Activated naive CD4-positive, alpha-beta T cell treated with anti-CD3 and anti-CD28 coated beads for 36 hours (primary cell): Measurements from ENCODE around the gene ANKDD1A. TPM values are rescaled to one million over a fixed set of nuclear protein-coding genes. Genes with fewer than 3 reads are reported as not detected.

ENCODE experiments used
- CTCF ChIA-PET: fragments of 350-600 bp; sonication (Branson Sonifier 250); formaldehyde crosslinking; loops from one replicate; lab custom pipeline; 2021; ENCODE audit warnings: antibody characterized with exemption; lab: Charles Lee
- DNase-seq: peaks from one replicate; pipeline ENCODE4 v3.0.0-alpha.2; 2020
- H3K27ac Mint-ChIP-seq: one replicate; pipeline ENCODE4 v1.8.0; 2021; ENCODE audit warnings: mild to moderate bottlenecking, mixed read lengths
- H3K27me3 Mint-ChIP-seq: one replicate; pipeline ENCODE4 v1.8.0; 2021; ENCODE audit warnings: low read depth, mixed read lengths
- H3K36me3 Mint-ChIP-seq: one replicate; pipeline ENCODE4 v1.8.0; 2021; ENCODE audit warnings: low read depth, mixed read lengths
- H3K4me1 Mint-ChIP-seq: one replicate; pipeline ENCODE4 v1.8.0; 2021; ENCODE audit warnings: low read depth, mixed read lengths
- H3K4me3 Mint-ChIP-seq: one replicate; pipeline ENCODE4 v1.8.0; 2021; ENCODE audit warnings: mild to moderate bottlenecking, moderate library complexity, mixed read lengths
- H3K9me3 Mint-ChIP-seq: one replicate; pipeline ENCODE4 v1.8.0; 2021; ENCODE audit warnings: mixed read lengths
- intact Hi-C: fragments of 100-400 bp; cut with micrococcal nuclease; formaldehyde crosslinking; loops from one replicate; pipeline ENCODE4 v1.15.1; 2023
- total RNA-seq, 2 experiments: library from RNA; stranded (reverse); gene quantifications; one replicate each; pipeline ENCODE4 v1.2.3, GENCODE V29; 2021

ANKDD1A gene
- total RNA-seq, 2 experiments from 2014 or later, result 2.3 to 3.1 TPM

GRCh38 chr15:64930019-64930652 is 18.4 kb downstream of the ANKDD1A start:
- H3K27ac Mint-ChIP-seq, result no peak overlapping the region
- no peaks in the 10 kb centered on the region for H3K4me1 Mint-ChIP-seq
- H3K4me3 Mint-ChIP-seq, result no peak overlapping the region
- intact Hi-C loops, result no loop called here
- H3K36me3 Mint-ChIP-seq, result no peaks in the 10 kb centered on the region
- no peak for DNase-seq
- CTCF ChIA-PET, result no interaction called here
- H3K9me3 Mint-ChIP-seq, result no peaks in the 10 kb centered on the region
- no peaks in the 10 kb centered on the region for H3K27me3 Mint-ChIP-seq

DNA sequence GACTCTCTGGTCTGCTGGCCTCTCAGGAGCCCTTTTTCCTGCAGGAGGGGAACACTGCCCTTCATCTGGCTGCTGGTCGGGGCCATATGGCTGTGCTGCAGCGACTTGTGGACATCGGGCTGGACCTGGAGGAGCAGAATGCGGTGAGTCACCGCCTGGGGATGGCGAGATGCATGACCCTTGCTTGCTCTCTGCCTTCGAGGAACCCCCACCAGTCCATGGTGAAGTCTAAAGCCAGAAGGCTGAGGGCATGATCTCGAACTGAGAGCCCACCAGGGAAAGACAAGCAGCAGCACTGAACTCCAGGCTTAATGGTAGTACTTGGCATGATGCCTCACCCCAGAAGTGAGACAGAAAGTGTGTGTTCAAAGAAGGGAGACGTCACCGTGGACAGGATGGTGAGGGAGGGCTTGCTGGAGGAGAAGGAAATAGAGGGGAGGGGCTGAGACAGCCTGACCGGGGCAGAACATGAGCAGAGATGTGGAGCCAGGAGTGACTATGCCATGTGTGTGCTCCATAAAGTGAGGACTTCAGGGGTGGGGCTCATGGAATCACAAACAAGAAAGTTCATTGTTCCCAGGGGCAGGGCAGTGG is 19.2 kb downstream of the ANKDD1A start:
- DNase-seq, result no peak
- Mint-ChIP-seq H3K27me3 (no peaks in the 10 kb centered on the region), H3K36me3 (no peaks in the 10 kb centered on the region), H3K4me1 (no peaks in the 10 kb centered on the region), H3K27ac (no peak overlapping the region), H3K9me3 (no peaks in the 10 kb centered on the region), H3K4me3 (no peak overlapping the region)
- intact Hi-C loops, result no loop called here
- CTCF ChIA-PET, result no interaction called here

GRCh38 chr15:64931381-64931780 is 19.7 kb downstream of the ANKDD1A start:
- H3K27me3 Mint-ChIP-seq, result no peaks in the 10 kb centered on the region
- CTCF ChIA-PET, result no interaction called here
- intact Hi-C loops, result no loop called here
- H3K4me3 Mint-ChIP-seq, result no peak overlapping the region
- H3K27ac Mint-ChIP-seq, result no peak overlapping the region
- DNase-seq, result no peak
- no peaks in the 10 kb centered on the region for H3K4me1 Mint-ChIP-seq
- no peaks in the 10 kb centered on the region for H3K36me3 Mint-ChIP-seq
- no peaks in the 10 kb centered on the region for H3K9me3 Mint-ChIP-seq

GRCh38 chr15:64934023-64934422 is 22.3 kb downstream of the ANKDD1A start:
- H3K27ac Mint-ChIP-seq, result no peak overlapping the region
- CTCF ChIA-PET, result no interaction called here
- intact Hi-C loops, result no loop called here
- no peaks in the 10 kb centered on the region for H3K27me3 Mint-ChIP-seq
- H3K36me3 Mint-ChIP-seq, result no peaks in the 10 kb centered on the region
- H3K4me3 Mint-ChIP-seq, result no peak overlapping the region
- H3K9me3 Mint-ChIP-seq, result no peaks in the 10 kb centered on the region
- DNase-seq, result no peak
- no peaks in the 10 kb centered on the region for H3K4me1 Mint-ChIP-seq

DNA sequence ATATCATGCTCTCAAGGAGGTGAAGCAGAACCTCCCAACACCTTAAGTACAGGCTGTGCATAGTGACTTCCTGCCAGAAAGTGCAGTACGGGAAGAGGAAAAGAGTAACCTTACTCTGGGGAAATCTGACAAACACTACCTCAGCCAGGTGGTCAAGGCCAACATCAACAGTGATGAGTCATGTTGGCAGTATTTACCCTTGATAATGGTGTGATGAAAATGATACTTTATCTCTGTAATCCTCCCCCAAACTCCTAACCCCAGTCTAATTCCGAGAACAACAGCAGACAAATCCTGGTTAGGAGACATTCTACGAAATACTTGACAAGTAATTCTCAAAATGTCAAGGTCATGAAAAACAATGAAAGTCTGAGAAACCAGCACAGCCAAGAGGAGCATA is 26.5 kb downstream of the ANKDD1A start:
- CTCF ChIA-PET, result no interaction called here
- DNase-seq, result no peak
- no peak overlapping the region for H3K4me3 Mint-ChIP-seq
- H3K9me3 Mint-ChIP-seq, result no peaks in the 10 kb centered on the region
- no peaks in the 10 kb centered on the region for H3K36me3 Mint-ChIP-seq
- no peak overlapping the region for H3K27ac Mint-ChIP-seq
- H3K27me3 Mint-ChIP-seq, result no peaks in the 10 kb centered on the region
- intact Hi-C loops, result no loop called here
- no peaks in the 10 kb centered on the region for H3K4me1 Mint-ChIP-seq

- intact Hi-C loops, result no loop called here
- no peaks in the 10 kb centered on the region for H3K9me3 Mint-ChIP-seq
- H3K4me1 Mint-ChIP-seq, result no peaks in the 10 kb centered on the region
- no peak overlapping the region for H3K4me3 Mint-ChIP-seq
- DNase-seq, result no peak
- H3K27ac Mint-ChIP-seq, result no peak overlapping the region
- CTCF ChIA-PET, result no interaction called here
- no peaks in the 10 kb centered on the region for H3K27me3 Mint-ChIP-seq
- no peaks in the 10 kb centered on the region for H3K36me3 Mint-ChIP-seq
These were observed 30.7 kb downstream of the ANKDD1A start for GRCh38 chr15:64942356-64942755.

- Mint-ChIP-seq H3K27me3 (no peaks in the 10 kb centered on the region), H3K27ac (no peak overlapping the region), H3K9me3 (no peaks in the 10 kb centered on the region), H3K36me3 (no peaks in the 10 kb centered on the region), H3K4me3 (no peak overlapping the region), H3K4me1 (no peaks in the 10 kb centered on the region)
- intact Hi-C loops, result no loop called here
- CTCF ChIA-PET, result interaction anchor here (0.6 to 1.3 kb wide), 3 partner anchors 28 to 253 kb away, joined by 3 to 4 read pairs (median 3); no protein-coding TSS in a partner anchor
- DNase-seq, result no peak
These were observed 32.0 kb downstream of the ANKDD1A start for GRCh38 chr15:64943512-64944225.

DNA sequence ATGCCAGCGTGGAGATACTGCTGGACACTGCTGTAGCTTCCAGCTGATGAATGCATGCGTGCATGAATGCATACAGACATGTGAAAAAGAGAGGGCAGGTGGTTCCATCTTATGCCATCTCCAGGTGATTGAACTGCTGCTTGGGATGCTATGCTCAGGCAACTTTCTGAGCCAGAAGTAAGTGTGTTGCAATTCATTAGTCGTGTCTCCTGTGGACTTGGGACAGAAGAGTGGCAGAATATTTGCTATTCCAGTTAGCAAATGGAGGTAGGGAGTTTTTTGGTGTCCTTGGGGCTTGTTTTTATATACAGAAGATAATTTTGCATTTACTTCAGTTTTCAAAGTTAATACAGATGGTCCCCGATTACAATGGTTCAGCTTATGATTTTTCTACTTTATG is 33.3 kb downstream of the ANKDD1A start:
- no peaks in the 10 kb centered on the region for H3K4me1 Mint-ChIP-seq
- no peaks in the 10 kb centered on the region for H3K27me3 Mint-ChIP-seq
- intact Hi-C loops, result no loop called here
- DNase-seq, result no peak
- H3K27ac Mint-ChIP-seq, result no peak overlapping the region
- H3K9me3 Mint-ChIP-seq, result no peaks in the 10 kb centered on the region
- H3K4me3 Mint-ChIP-seq, result no peak overlapping the region
- CTCF ChIA-PET, result interaction anchor here (0.9 to 1.3 kb wide), 2 partner anchors 29 to 135 kb away, joined by 4 read pairs; no protein-coding TSS in a partner anchor
- no peaks in the 10 kb centered on the region for H3K36me3 Mint-ChIP-seq

DNA sequence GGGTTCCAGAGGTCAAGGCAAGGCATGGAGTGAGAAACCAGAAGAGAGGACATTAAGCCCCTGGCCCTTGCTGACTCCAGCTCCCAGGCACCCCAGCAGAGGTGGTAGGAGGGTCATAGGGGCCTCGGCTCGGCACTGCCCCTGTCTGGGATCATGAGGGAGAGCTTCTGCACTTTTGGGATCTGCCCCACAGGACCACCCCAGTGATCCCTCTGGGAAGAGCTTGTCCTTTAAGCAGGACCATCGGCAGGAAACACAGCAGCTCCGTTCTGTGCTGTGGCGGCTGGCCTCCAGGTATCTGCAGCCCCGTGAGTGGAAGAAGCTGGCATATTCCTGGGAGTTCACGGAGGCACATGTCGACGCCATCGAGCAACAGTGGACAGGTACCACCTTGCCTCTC is 35.5 kb downstream of the ANKDD1A start:
- H3K9me3 Mint-ChIP-seq, result no peaks in the 10 kb centered on the region
- intact Hi-C loops, result no loop called here
- CTCF ChIA-PET, result no interaction called here
- H3K4me1 Mint-ChIP-seq, result no peaks in the 10 kb centered on the region
- no peaks in the 10 kb centered on the region for H3K27me3 Mint-ChIP-seq
- DNase-seq, result no peak
- H3K36me3 Mint-ChIP-seq, result no peaks in the 10 kb centered on the region
- H3K27ac Mint-ChIP-seq, result no peak overlapping the region
- H3K4me3 Mint-ChIP-seq, result no peak overlapping the region

DNA sequence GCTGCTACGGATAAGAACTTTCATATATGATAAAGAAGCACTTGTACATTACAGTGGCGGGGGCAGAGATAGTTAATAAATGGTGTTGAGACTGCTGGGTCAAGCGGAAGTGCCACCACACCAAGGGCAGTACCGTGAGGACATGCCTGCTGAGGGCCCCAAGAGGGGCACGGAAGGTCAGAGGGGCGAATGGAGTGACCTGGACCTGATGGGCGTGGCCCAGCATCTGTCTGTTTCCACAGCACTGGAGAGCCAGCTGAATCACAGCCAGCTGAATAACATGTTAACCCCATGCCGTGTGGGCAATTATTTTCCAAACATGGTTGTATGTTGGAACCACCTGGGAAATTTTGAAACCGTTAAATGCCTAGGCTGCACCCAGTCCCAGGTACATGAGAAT is 37.2 kb downstream of the ANKDD1A start:
- H3K4me3 Mint-ChIP-seq, result no peak overlapping the region
- intact Hi-C loops, result no loop called here
- CTCF ChIA-PET, result interaction anchor here (0.9 kb wide), 1 partner anchor 265 kb away, joined by 4 read pairs; no protein-coding TSS in a partner anchor
- peaks cover 8% of the 10 kb centered on the region for H3K4me1 Mint-ChIP-seq
- no peaks in the 10 kb centered on the region for H3K9me3 Mint-ChIP-seq
- DNase-seq, result no peak
- no peak overlapping the region for H3K27ac Mint-ChIP-seq
- H3K27me3 Mint-ChIP-seq, result no peaks in the 10 kb centered on the region
- no peaks in the 10 kb centered on the region for H3K36me3 Mint-ChIP-seq

- CTCF ChIA-PET, result interaction anchor here (0.9 kb wide), 1 partner anchor 266 kb away, joined by 4 read pairs; no protein-coding TSS in a partner anchor
- Mint-ChIP-seq H3K4me3 (no peak overlapping the region), H3K9me3 (no peaks in the 10 kb centered on the region), H3K4me1 (peaks cover 13% of the 10 kb centered on the region), H3K27ac (no peak overlapping the region), H3K27me3 (no peaks in the 10 kb centered on the region), H3K36me3 (peaks cover 1% of the 10 kb centered on the region)
- no peak for DNase-seq
- intact Hi-C loops, result no loop called here
These were observed 37.9 kb downstream of the ANKDD1A start for GRCh38 chr15:64949383-64950186.

DNA sequence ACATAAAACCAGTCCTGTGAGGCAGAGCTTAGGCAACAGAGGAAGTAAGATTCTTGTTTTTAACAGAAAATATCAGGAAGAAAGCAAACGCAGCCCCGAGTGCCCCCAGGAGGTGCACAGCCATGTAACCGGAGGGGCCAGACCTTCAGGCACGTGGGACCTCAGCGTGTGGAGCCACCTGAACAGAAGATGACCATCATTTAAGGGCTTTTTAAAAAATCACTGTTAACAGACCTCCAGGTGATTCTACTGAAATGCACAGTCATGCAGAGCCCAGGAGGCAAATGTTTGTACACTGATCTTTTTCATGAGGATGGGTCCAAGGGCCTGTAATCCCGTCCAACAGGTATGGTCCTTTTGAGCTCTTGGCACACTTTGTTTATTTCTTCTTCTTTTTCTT is 39.2 kb downstream of the ANKDD1A start:
- intact Hi-C loops, result no loop called here
- Mint-ChIP-seq H3K4me3 (no peak overlapping the region), H3K9me3 (no peaks in the 10 kb centered on the region), H3K27ac (no peak overlapping the region), H3K27me3 (no peaks in the 10 kb centered on the region), H3K36me3 (peaks cover 6% of the 10 kb centered on the region), H3K4me1 (peaks cover 16% of the 10 kb centered on the region)
- DNase-seq, result no peak
- CTCF ChIA-PET, result no interaction called here
